Measurements from ENCODE around the gene TBC1D3K.

DNA sequence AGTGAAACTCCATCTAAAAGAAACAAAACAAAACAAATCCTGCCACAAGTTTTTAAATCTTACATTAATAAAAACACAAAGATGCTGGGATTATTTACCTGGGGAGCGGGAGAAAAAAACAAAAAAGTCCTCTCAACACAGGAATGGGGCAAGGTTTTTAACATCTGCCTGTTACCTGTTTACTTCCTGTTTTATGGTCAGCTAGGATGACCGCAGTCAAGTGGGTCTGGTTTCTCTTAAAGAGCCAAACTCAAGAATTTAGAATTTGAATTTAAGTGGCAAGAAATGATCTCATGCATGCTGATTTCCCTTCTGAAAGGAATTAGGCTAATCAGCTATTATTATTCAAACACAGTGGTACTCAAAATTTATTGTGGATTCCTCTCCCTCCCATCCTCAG is 39.7 kb upstream of the TBC1D3K start:
- TF ChIP-seq POLR2A (IDR thresholded peaks at IDR 0.05) = no peak
- TF ChIP-seq, protein P1, sequence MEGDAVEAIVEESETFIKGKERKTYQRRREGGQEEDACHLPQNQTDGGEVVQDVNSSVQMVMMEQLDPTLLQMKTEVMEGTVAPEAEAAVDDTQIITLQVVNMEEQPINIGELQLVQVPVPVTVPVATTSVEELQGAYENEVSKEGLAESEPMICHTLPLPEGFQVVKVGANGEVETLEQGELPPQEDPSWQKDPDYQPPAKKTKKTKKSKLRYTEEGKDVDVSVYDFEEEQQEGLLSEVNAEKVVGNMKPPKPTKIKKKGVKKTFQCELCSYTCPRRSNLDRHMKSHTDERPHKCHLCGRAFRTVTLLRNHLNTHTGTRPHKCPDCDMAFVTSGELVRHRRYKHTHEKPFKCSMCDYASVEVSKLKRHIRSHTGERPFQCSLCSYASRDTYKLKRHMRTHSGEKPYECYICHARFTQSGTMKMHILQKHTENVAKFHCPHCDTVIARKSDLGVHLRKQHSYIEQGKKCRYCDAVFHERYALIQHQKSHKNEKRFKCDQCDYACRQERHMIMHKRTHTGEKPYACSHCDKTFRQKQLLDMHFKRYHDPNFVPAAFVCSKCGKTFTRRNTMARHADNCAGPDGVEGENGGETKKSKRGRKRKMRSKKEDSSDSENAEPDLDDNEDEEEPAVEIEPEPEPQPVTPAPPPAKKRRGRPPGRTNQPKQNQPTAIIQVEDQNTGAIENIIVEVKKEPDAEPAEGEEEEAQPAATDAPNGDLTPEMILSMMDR (IDR thresholded peaks at IDR 0.05 in 4 of 5, conservative IDR thresholded peaks at IDR 0.05 in 1 of 5) = no peak
